ENCODE data around the gene DTX3L.

GRCh38 chr3:122609798-122610559 is 45.8 kb downstream of the DTX3L start:
- no peak for TF ChIP-seq EZH2phosphoT487 (IDR thresholded peaks at IDR 0.05; ENCODE audit: borderline replicate concordance, low read length)
- TF ChIP-seq, protein P1, sequence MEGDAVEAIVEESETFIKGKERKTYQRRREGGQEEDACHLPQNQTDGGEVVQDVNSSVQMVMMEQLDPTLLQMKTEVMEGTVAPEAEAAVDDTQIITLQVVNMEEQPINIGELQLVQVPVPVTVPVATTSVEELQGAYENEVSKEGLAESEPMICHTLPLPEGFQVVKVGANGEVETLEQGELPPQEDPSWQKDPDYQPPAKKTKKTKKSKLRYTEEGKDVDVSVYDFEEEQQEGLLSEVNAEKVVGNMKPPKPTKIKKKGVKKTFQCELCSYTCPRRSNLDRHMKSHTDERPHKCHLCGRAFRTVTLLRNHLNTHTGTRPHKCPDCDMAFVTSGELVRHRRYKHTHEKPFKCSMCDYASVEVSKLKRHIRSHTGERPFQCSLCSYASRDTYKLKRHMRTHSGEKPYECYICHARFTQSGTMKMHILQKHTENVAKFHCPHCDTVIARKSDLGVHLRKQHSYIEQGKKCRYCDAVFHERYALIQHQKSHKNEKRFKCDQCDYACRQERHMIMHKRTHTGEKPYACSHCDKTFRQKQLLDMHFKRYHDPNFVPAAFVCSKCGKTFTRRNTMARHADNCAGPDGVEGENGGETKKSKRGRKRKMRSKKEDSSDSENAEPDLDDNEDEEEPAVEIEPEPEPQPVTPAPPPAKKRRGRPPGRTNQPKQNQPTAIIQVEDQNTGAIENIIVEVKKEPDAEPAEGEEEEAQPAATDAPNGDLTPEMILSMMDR (conservative IDR thresholded peaks at IDR 0.05; ENCODE audit: low read depth, low read length) = no peak

All from PC-3 (cell line).